GM12878 (cell line): ENCODE data around the gene NOX1. TPM values are rescaled to one million over a fixed set of nuclear protein-coding genes. Genes with fewer than 3 reads are reported as not detected.

Experiments used
- ATAC-seq: fragments of 200-7000 bp; cut with Tn5 transposase; 3 replicates; pipeline ENCODE4 v1.9.1; 2020; ENCODE audit warnings: mild to moderate bottlenecking, moderate library complexity
- BruUV-seq: library from RNA; stranded (reverse); fragments of 400-500 nt; replicated peaks from 2 replicates; lab custom pipeline; 2021; lab: Mats Ljungman, UMichigan
- CTCF ChIA-PET: fragments of 300-600 bp; sonication (Branson Sonifier 250); formaldehyde crosslinking; extraction: SDS; loops from one replicate; lab custom pipeline; 2021; ENCODE audit warnings: inconsistent platforms; lab: Yijun Ruan, JAX
- POLR2A ChIA-PET: fragments of 350-600 bp; formaldehyde crosslinking; extraction: SDS; loops from one replicate; lab custom pipeline; 2021; ENCODE audit warnings: inconsistent platforms; lab: Charles Lee
- RAD21 ChIA-PET: fragments of 300-600 bp; sonication (Branson Sonifier 250); formaldehyde crosslinking; loops from one replicate; lab custom pipeline; 2023; ENCODE audit warnings: antibody characterized with exemption; ENCODE audit not compliant: unreplicated experiment; lab: Charles Lee
- SMC1A ChIA-PET: fragments of 300-600 bp; sonication (Branson Sonifier 250); formaldehyde crosslinking; loops from one replicate; lab custom pipeline; 2023; ENCODE audit not compliant: unreplicated experiment, uncharacterized antibody; lab: Charles Lee
- DNase-seq: peaks from one replicate; pipeline ENCODE4 v3.0.0-alpha.2; 2011; ENCODE audit warnings: low read depth, low spot score
- FAIRE-seq: peaks from 3 replicates; lab custom pipeline; 2011; peaks lifted over from hg19 to GRCh38; lab: Jason Lieb, UNC
- H2AFZ ChIP-seq: 2 replicates; pipeline ENCODE4 v1.6.0; 2011; ENCODE audit warnings: low read depth, low read length, control low read depth; ENCODE audit not compliant: control insufficient read depth
- H3K27ac ChIP-seq: 2 replicates; pipeline ENCODE4 v1.5.1; 2011; ENCODE audit warnings: control low read depth; ENCODE audit not compliant: control insufficient read depth, insufficient read depth
- H3K27me3 ChIP-seq, 2 experiments: replicated peaks in 1 of 2; 2 replicates each; pipeline versions ENCODE4 v1.6.0 to v1.6.1; 2011; ENCODE audit warnings: low read length in 1 of 2; ENCODE audit not compliant: control insufficient read depth in 2 of 2, insufficient read depth in 2 of 2
- H3K36me3 ChIP-seq, 2 experiments: 2 replicates each; pipeline ENCODE4 v1.5.1; 2011; ENCODE audit warnings: low read length in 1 of 2; ENCODE audit not compliant: control insufficient read depth in 2 of 2, insufficient read depth in 2 of 2
- H3K4me1 ChIP-seq: 2 replicates; pipeline ENCODE4 v1.6.1; 2011; ENCODE audit warnings: mild to moderate bottlenecking, low read length, moderate library complexity, mixed read lengths; ENCODE audit not compliant: control insufficient read depth, insufficient read depth
- H3K4me2 ChIP-seq: 2 replicates; pipeline ENCODE4 v1.6.0; 2011; ENCODE audit warnings: control low read depth; ENCODE audit not compliant: control insufficient read depth, insufficient read depth
- H3K4me3 ChIP-seq: fragments of 200-600 bp; sonication (generic); 2 replicates; pipeline ENCODE4 v1.5.1; 2016
- H3K79me2 ChIP-seq: 2 replicates; pipeline ENCODE4 v1.6.0; 2011; ENCODE audit warnings: low read length; ENCODE audit not compliant: control insufficient read depth, insufficient read depth
- H3K9ac ChIP-seq: 2 replicates; pipeline ENCODE4 v1.8.0; 2011; ENCODE audit warnings: low read length, control low read depth, mixed read lengths; ENCODE audit not compliant: control insufficient read depth, insufficient read depth
- H3K9me3 ChIP-seq: replicated peaks from 3 replicates; pipeline ENCODE4 v1.5.1; 2011; ENCODE audit warnings: mild to moderate bottlenecking, low read length; ENCODE audit not compliant: control insufficient read depth, insufficient read depth
- H4K20me1 ChIP-seq: 2 replicates; pipeline ENCODE4 v1.6.0; 2011; ENCODE audit not compliant: control insufficient read depth, insufficient read depth
- EED ChIP-seq: sonication (generic); IDR thresholded peaks from 2 replicates; pipeline ENCODE4 v1.6.1; 2016; ENCODE audit warnings: antibody characterized with exemption, low read depth
- EZH2 ChIP-seq: IDR thresholded peaks from 2 replicates; pipeline ENCODE4 v1.6.1; 2012; ENCODE audit warnings: low read depth, mild to moderate bottlenecking, control low read depth, inconsistent platforms, low read length, borderline replicate concordance; ENCODE audit not compliant: control insufficient read depth
- IRF4 ChIP-seq: IDR thresholded peaks from 2 replicates; pipeline ENCODE4 v1.6.1; 2011; ENCODE audit warnings: low read depth, low read length
- MYB ChIP-seq: fragments of 150-350 bp; IDR thresholded peaks from 2 replicates; pipeline ENCODE4 v1.6.1; 2014; ENCODE audit warnings: mild to moderate bottlenecking, low read depth, low read length, borderline replicate concordance
- NR2C1 ChIP-seq: fragments of 450-650 bp; IDR thresholded peaks from 2 replicates; pipeline ENCODE4 v1.6.1; 2017; ENCODE audit warnings: antibody characterized with exemption, mild to moderate bottlenecking, moderate library complexity
- NR2F1 ChIP-seq: fragments of 450-650 bp; conservative IDR thresholded peaks from 2 replicates; pipeline ENCODE4 v1.6.1; 2017; ENCODE audit warnings: mild to moderate bottlenecking
- POLR2A ChIP-seq: IDR thresholded peaks from 2 replicates; pipeline ENCODE4 v1.6.1; 2011; ENCODE audit warnings: low read depth, mild to moderate bottlenecking, low read length
- RBBP5 ChIP-seq: fragments of 200-600 bp; sonication (generic); conservative IDR thresholded peaks from 2 replicates; pipeline ENCODE4 v1.6.1; 2016
- SIX5 ChIP-seq: IDR thresholded peaks from 2 replicates; pipeline ENCODE4 v1.6.1; 2011; ENCODE audit warnings: mild to moderate bottlenecking, low read depth, low read length, moderate library complexity; ENCODE audit not compliant: severe bottlenecking
- WGBS: methylation state at CpG from one replicate; pipeline ENCODE4 v1.1.6; 2016; ENCODE audit warnings: low lambda C conversion rate; ENCODE audit not compliant: insufficient replicate concordance, insufficient coverage; ENCODE audit errors: missing lambda C conversion rate; 5-methylcytosine and 5-hydroxymethylcytosine counted together
- in situ Hi-C: fragments of 300-500 bp; cut with MboI; formaldehyde crosslinking; loops from 9 replicates; pipeline ENCODE4 v1.14.3; 2018; ENCODE audit warnings: mixed read lengths
- intact Hi-C: fragments of 100-400 bp; cut with micrococcal nuclease; formaldehyde crosslinking; loops from one replicate; pipeline ENCODE4 v1.14.2; 2022; ENCODE audit not compliant: unreplicated experiment
- polyA plus RNA-seq, 11 experiments: library from polyadenylated mRNA; depleted of rRNA in 4 of 11; unstranded in 6 of 11; stranded (reverse) in 5 of 11; fragments of >200 nt; fragmentation: Nextera tagmentation in 4 of 11; fragmentation: Illumina TruSeq in 1 of 11; extraction: Ambion mirVana in 4 of 11; extraction: Trizol in 1 of 11; gene quantifications; 1 replicate in 1 of 11; 2 replicates in 10 of 11; pipeline versions ENCODE4 v1.2.1 to v1.2.3, GENCODE V29; 2011 to 2016; ENCODE audit warnings: inconsistent platforms in 2 of 11, missing spikeins in 2 of 11, low read depth in 1 of 11
- total RNA-seq, 4 experiments: library from RNA; depleted of rRNA in 3 of 4; stranded (reverse); fragments of >200 nt in 3 of 4; fragmentation: Illumina TruSeq in 1 of 4; extraction: Trizol in 1 of 4; gene quantifications; 2 replicates each; pipeline versions ENCODE4 v1.2.1 to v1.2.3, GENCODE V29; 2013 to 2021
- TF ChIP-seq, protein P1 (sequence below): fragments of 450-650 bp; IDR thresholded peaks from 2 replicates; pipeline ENCODE4 v1.6.1; 2016; ENCODE audit warnings: mild to moderate bottlenecking
- TF ChIP-seq, protein P2 (sequence below): IDR thresholded peaks from 2 replicates; pipeline ENCODE4 v1.6.1; 2011; ENCODE audit warnings: borderline replicate concordance, low read depth, mild to moderate bottlenecking, moderate library complexity, low read length; ENCODE audit not compliant: insufficient read depth, poor library complexity, severe bottlenecking
- TF ChIP-seq, protein P3 (sequence below): IDR thresholded peaks from 2 replicates; pipeline ENCODE4 v1.6.1; 2011; ENCODE audit warnings: low read depth, mild to moderate bottlenecking, low read length, moderate library complexity, borderline replicate concordance; ENCODE audit errors: extremely low read depth
- TF ChIP-seq, protein P4 (sequence below): IDR thresholded peaks from 2 replicates; pipeline ENCODE4 v1.6.1; 2011; ENCODE audit warnings: borderline replicate concordance, low read depth, mild to moderate bottlenecking, moderate library complexity, mixed read lengths, low read length; ENCODE audit not compliant: insufficient read depth; ENCODE audit errors: extremely low read length
- TF ChIP-seq, protein P5 (sequence below), 3 experiments: IDR thresholded peaks in 2 of 3; conservative IDR thresholded peaks in 1 of 3; 2 replicates each; pipeline ENCODE4 v1.5.1; 2011; ENCODE audit warnings: low read depth in 3 of 3, low read length in 3 of 3, mild to moderate bottlenecking in 3 of 3, control low read depth in 2 of 3, moderate library complexity in 2 of 3, inconsistent platforms in 1 of 3, mixed read lengths in 1 of 3; ENCODE audit not compliant: control insufficient read depth in 2 of 3, insufficient read depth in 1 of 3; ENCODE audit errors: extremely low read depth in 1 of 3
- TF ChIP-seq, protein P6 (sequence below): fragments of 450-650 bp; IDR thresholded peaks from 2 replicates; pipeline ENCODE4 v1.6.1; 2017; ENCODE audit warnings: borderline replicate concordance

Gene NOX1
- total and polyA plus RNA-seq, 10 of the 15 experiments (the other 5 are each of a cell fraction or from before 2014, with no cell fraction given), result 0.03 to 0.09 (median 0.08) TPM; not detected in 6

DNA sequence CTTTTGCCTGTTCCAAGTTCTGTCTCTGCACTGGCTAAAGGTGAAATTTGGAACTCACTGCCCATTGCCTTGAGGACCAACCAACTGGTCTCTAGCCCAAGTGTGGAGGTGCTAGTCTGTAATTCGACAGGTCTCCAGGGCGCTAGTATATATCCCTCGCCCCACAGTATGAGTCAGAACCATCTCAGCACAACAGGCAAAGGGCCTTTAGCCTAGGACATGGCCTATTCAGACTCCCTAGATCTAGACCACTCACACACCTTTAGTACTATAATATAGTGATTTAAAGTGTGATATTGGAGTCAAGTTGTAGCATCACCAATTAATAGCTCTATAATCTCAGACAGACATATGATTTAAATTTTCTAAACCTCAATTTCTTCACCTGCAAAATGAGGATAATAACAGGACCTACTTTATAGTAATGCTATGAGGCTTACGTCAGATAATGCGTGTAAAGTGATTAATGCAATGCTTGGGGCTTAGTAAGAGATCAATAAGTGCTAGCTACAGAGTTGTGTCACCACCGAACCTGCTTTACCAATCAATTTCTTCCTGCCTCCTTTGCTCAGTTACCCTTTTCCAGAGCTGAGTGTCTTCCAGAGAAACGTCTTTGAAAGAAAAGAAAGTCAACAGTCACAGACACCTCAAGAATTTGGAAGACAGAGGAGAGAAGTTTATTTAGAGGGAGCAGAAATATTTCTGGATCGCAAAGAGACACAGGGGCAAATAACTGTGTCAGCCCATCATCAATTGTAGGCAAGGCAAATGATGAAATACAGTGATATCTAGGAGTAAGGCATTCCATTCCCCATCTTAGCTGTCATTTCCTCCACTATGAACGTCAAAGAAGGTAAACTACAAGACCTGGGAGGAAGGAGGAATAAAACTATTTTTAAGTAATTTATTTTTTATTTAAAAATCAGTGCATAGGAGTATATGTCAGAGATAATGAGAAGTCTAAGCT, 2.3 kb downstream of the NOX1 start:
- Histone ChIP-seq H3K27me3 (no peaks in the 10 kb centered on the region; a peak in 1 of 4 replicates), H2AFZ (no peak overlapping the region), H3K36me3 (no peaks in the 10 kb centered on the region), H3K79me2 (no peaks in the 10 kb centered on the region), H3K9me3 (no peaks in the 10 kb centered on the region), H3K4me1 (no peaks in the 10 kb centered on the region), H3K4me2 (no peak overlapping the region), H4K20me1 (no peaks in the 10 kb centered on the region), H3K9ac (no peak overlapping the region), H3K4me3 (no peak overlapping the region), H3K27ac (no peak overlapping the region)
- FAIRE-seq, result peak; percentile 44
- no peak for ATAC-seq
- ChIA-PET RAD21 (no interaction called here), SMC1A (no interaction called here), POLR2A (interaction anchor here (0.6 kb wide), 1 partner anchor 110 kb away, joined by 3 read pairs; no protein-coding TSS in a partner anchor), CTCF (no interaction called here)
- BruUV-seq, result no TSS peak
- in situ Hi-C loops, result no loop called here
- intact Hi-C loops, result no loop called here
- no peak for DNase-seq
- WGBS, result 49% methylated on average over 9 of the region's 9 CpGs
- TF ChIP-seq, protein P1, sequence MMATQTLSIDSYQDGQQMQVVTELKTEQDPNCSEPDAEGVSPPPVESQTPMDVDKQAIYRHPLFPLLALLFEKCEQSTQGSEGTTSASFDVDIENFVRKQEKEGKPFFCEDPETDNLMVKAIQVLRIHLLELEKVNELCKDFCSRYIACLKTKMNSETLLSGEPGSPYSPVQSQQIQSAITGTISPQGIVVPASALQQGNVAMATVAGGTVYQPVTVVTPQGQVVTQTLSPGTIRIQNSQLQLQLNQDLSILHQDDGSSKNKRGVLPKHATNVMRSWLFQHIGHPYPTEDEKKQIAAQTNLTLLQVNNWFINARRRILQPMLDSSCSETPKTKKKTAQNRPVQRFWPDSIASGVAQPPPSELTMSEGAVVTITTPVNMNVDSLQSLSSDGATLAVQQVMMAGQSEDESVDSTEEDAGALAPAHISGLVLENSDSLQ, result no peak
- TF ChIP-seq RBBP5, result no peak
- TF ChIP-seq, protein P2, sequence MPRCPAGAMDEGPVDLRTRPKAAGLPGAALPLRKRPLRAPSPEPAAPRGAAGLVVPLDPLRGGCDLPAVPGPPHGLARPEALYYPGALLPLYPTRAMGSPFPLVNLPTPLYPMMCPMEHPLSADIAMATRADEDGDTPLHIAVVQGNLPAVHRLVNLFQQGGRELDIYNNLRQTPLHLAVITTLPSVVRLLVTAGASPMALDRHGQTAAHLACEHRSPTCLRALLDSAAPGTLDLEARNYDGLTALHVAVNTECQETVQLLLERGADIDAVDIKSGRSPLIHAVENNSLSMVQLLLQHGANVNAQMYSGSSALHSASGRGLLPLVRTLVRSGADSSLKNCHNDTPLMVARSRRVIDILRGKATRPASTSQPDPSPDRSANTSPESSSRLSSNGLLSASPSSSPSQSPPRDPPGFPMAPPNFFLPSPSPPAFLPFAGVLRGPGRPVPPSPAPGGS, result no peak
- TF ChIP-seq, protein P3, sequence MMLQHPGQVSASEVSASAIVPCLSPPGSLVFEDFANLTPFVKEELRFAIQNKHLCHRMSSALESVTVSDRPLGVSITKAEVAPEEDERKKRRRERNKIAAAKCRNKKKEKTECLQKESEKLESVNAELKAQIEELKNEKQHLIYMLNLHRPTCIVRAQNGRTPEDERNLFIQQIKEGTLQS, result no peak
- TF ChIP-seq IRF4, result no peak
- no peak for TF ChIP-seq EZH2
- TF ChIP-seq SIX5, result no peak
- no peak for TF ChIP-seq POLR2A
- TF ChIP-seq, protein P4, sequence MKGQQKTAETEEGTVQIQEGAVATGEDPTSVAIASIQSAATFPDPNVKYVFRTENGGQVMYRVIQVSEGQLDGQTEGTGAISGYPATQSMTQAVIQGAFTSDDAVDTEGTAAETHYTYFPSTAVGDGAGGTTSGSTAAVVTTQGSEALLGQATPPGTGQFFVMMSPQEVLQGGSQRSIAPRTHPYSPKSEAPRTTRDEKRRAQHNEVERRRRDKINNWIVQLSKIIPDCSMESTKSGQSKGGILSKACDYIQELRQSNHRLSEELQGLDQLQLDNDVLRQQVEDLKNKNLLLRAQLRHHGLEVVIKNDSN, result no peak
- TF ChIP-seq MYB, result no peak
- TF ChIP-seq NR2C1, result no peak
- TF ChIP-seq NR2F1, result no peak
- TF ChIP-seq, protein P5, sequence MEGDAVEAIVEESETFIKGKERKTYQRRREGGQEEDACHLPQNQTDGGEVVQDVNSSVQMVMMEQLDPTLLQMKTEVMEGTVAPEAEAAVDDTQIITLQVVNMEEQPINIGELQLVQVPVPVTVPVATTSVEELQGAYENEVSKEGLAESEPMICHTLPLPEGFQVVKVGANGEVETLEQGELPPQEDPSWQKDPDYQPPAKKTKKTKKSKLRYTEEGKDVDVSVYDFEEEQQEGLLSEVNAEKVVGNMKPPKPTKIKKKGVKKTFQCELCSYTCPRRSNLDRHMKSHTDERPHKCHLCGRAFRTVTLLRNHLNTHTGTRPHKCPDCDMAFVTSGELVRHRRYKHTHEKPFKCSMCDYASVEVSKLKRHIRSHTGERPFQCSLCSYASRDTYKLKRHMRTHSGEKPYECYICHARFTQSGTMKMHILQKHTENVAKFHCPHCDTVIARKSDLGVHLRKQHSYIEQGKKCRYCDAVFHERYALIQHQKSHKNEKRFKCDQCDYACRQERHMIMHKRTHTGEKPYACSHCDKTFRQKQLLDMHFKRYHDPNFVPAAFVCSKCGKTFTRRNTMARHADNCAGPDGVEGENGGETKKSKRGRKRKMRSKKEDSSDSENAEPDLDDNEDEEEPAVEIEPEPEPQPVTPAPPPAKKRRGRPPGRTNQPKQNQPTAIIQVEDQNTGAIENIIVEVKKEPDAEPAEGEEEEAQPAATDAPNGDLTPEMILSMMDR (IDR thresholded peaks at IDR 0.05 in 2 of 3, conservative IDR thresholded peaks at IDR 0.05 in 1 of 3; ENCODE audit: control insufficient read depth in 2 of 3, extremely low read depth in 1 of 3, insufficient read depth in 1 of 3, low read depth in 3 of 3, low read length in 3 of 3), result no peak
- no peak for TF ChIP-seq EED
- TF ChIP-seq, protein P6, sequence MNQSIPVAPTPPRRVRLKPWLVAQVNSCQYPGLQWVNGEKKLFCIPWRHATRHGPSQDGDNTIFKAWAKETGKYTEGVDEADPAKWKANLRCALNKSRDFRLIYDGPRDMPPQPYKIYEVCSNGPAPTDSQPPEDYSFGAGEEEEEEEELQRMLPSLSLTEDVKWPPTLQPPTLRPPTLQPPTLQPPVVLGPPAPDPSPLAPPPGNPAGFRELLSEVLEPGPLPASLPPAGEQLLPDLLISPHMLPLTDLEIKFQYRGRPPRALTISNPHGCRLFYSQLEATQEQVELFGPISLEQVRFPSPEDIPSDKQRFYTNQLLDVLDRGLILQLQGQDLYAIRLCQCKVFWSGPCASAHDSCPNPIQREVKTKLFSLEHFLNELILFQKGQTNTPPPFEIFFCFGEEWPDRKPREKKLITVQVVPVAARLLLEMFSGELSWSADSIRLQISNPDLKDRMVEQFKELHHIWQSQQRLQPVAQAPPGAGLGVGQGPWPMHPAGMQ, result no peak
